Memory B cell (primary cell): ENCODE results near the gene ATP2C1.
"Not testable (repeated sequence)": the region's sequence is repeated elsewhere in the genome, so short reads cannot be mapped to it uniquely, and the experiment has no call there.

Experiments used
- ATAC-seq: fragments of 150-1000 bp; cut with Tn5 transposase; 2 replicates; pipeline ENCODE4 v1.10.0; 2021; ENCODE audit warnings: low read depth, mild to moderate bottlenecking, moderate library complexity
- DNase-seq, 2 donors: peaks; one replicate each; pipeline ENCODE4 v3.0.0; 2022; ENCODE audit warnings: low spot score in 2 of 2
- H3K27ac Mint-ChIP-seq: one replicate; pipeline ENCODE4 v1.8.0; 2022; ENCODE audit warnings: mild to moderate bottlenecking, moderate library complexity, mixed read lengths
- H3K27me3 Mint-ChIP-seq: one replicate; pipeline ENCODE4 v1.8.0; 2022; ENCODE audit warnings: mixed read lengths
- H3K36me3 Mint-ChIP-seq: one replicate; pipeline ENCODE4 v1.8.0; 2022; ENCODE audit warnings: mild to moderate bottlenecking, mixed read lengths
- H3K4me1 Mint-ChIP-seq: one replicate; pipeline ENCODE4 v1.8.0; 2022; ENCODE audit warnings: mixed read lengths
- H3K4me3 Mint-ChIP-seq: one replicate; pipeline ENCODE4 v1.8.0; 2022; ENCODE audit warnings: mild to moderate bottlenecking, moderate library complexity, mixed read lengths
- H3K9me3 Mint-ChIP-seq: one replicate; pipeline ENCODE4 v1.8.0; 2022; ENCODE audit warnings: mixed read lengths

ATP2C1 gene

GRCh38 chr3:131036986-131037385, 143.1 kb downstream of the ATP2C1 start:
- ATAC-seq (no peak), DNase-seq (no peak)
- Mint-ChIP-seq H3K9me3 (no peaks in the 10 kb centered on the region), H3K36me3 (peaks cover 3% of the 10 kb centered on the region), H3K4me1 (no peaks in the 10 kb centered on the region), H3K27me3 (no peaks in the 10 kb centered on the region), H3K4me3 (no peak overlapping the region), H3K27ac (no peak overlapping the region)

- Mint-ChIP-seq H3K4me1 (no peaks in the 10 kb centered on the region), H3K9me3 (peaks cover 1% of the 10 kb centered on the region), H3K4me3 (no peak overlapping the region), H3K27ac (no peak overlapping the region), H3K36me3 (peaks cover 4% of the 10 kb centered on the region), H3K27me3 (peaks cover 2% of the 10 kb centered on the region)
- ATAC-seq: no peak
- no peak for DNase-seq
Observed at GRCh38 chr3:131038326-131038725, 144.4 kb downstream of the ATP2C1 start.

- DNase-seq, H3K9me3 Mint-ChIP-seq, H3K27ac Mint-ChIP-seq, H3K36me3 Mint-ChIP-seq, ATAC-seq, H3K4me3 Mint-ChIP-seq, H3K27me3 Mint-ChIP-seq, H3K4me1 Mint-ChIP-seq: not testable (repeated sequence)
Observed at GRCh38 chr3:131042271-131042985, 148.5 kb downstream of the ATP2C1 start.

GRCh38 chr3:131047582-131047981, 153.7 kb downstream of the ATP2C1 start:
- Mint-ChIP-seq H3K4me1 (peaks cover 4% of the 10 kb centered on the region), H3K4me3 (no peak overlapping the region), H3K27me3 (peaks cover 5% of the 10 kb centered on the region), H3K27ac (no peak overlapping the region), H3K36me3 (peaks cover 5% of the 10 kb centered on the region), H3K9me3 (peaks cover 9% of the 10 kb centered on the region)
- DNase-seq (no peak), ATAC-seq (no peak)

GRCh38 chr3:131048030-131048429, 154.1 kb downstream of the ATP2C1 start:
- no peak for ATAC-seq

GRCh38 chr3:131050001-131050400, 156.1 kb downstream of the ATP2C1 start:
- H3K4me3 Mint-ChIP-seq: no peak overlapping the region
- no peaks in the 10 kb centered on the region for H3K9me3 Mint-ChIP-seq

More at GRCh38 chr3:131048030-131048429, 154.1 kb downstream of the ATP2C1 start:
- Mint-ChIP-seq H3K27ac (no peak overlapping the region), H3K27me3 (peaks cover 5% of the 10 kb centered on the region), H3K36me3 (peaks cover 5% of the 10 kb centered on the region), H3K9me3 (peaks cover 9% of the 10 kb centered on the region), H3K4me1 (peaks cover 4% of the 10 kb centered on the region), H3K4me3 (no peak overlapping the region)
- no peak for DNase-seq

GRCh38 chr3:131053043-131053859, 159.4 kb downstream of the ATP2C1 start:
- Mint-ChIP-seq H3K4me1 (no peaks in the 10 kb centered on the region), H3K27ac (no peak overlapping the region), H3K36me3 (no peaks in the 10 kb centered on the region), H3K4me3 (no peak overlapping the region), H3K9me3 (no peaks in the 10 kb centered on the region), H3K27me3 (no peaks in the 10 kb centered on the region)
- ATAC-seq (no peak), DNase-seq (no peak)

More at GRCh38 chr3:131050001-131050400, 156.1 kb downstream of the ATP2C1 start:
- DNase-seq (no peak), ATAC-seq (no peak)
- peaks cover 4% of the 10 kb centered on the region for H3K4me1 Mint-ChIP-seq
- H3K27me3 Mint-ChIP-seq: no peaks in the 10 kb centered on the region
- H3K27ac Mint-ChIP-seq: no peak overlapping the region
- no peaks in the 10 kb centered on the region for H3K36me3 Mint-ChIP-seq
